Measurements from ENCODE around the gene LRRC25. TPM values are rescaled to one million over a fixed set of nuclear protein-coding genes. Genes with fewer than 3 reads are reported as not detected.

The LRRC25 gene
- total RNA-seq, 1 donor from 2014 or later = not detected

Other genes with a start within 250 kb of the LRRC25 start
- 4.8 and 9.7 TPM in 2 replicates for gene PIK3R2, start 244.5 kb downstream of the LRRC25 start, total RNA-seq
- gene IFI30, start 223.8 kb downstream of the LRRC25 start, total RNA-seq = 8.0 and 8.5 TPM in 2 replicates
- gene MPV17L2, start 204.4 kb downstream of the LRRC25 start, total RNA-seq = 15.3 and 19.3 TPM in 2 replicates
- 0.17 and 0.93 TPM in 2 replicates for gene RAB3A, start 193.6 kb downstream of the LRRC25 start, total RNA-seq
- gene PDE4C, start 171.2 kb downstream of the LRRC25 start, total RNA-seq = 0.28 and 0.51 TPM in 2 replicates
- under 0.01 and 0.17 TPM in 2 replicates for gene IQCN, start 123.2 kb downstream of the LRRC25 start, total RNA-seq
- gene JUND, start 116.0 kb downstream of the LRRC25 start, total RNA-seq = 122 and 173 TPM in 2 replicates
- 88.5 and 185 TPM in 2 replicates for gene LSM4, start 74.5 kb downstream of the LRRC25 start, total RNA-seq
- 28.2 and 29.6 TPM in 2 replicates for gene PGPEP1, start 57.0 kb downstream of the LRRC25 start, total RNA-seq
- gene GDF15, start 11.5 kb downstream of the LRRC25 start, total RNA-seq = 106 and 152 TPM in 2 replicates
- gene SSBP4, start 21.8 kb upstream of the LRRC25 start, total RNA-seq = 88.8 and 96.7 TPM in 2 replicates
- gene ISYNA1, start 40.5 kb upstream of the LRRC25 start, total RNA-seq = 35.4 and 69.7 TPM in 2 replicates
- 12.3 and 14.8 TPM in 2 replicates for gene ELL, start 124.4 kb upstream of the LRRC25 start, total RNA-seq
- 216 and 253 TPM in 2 replicates for gene FKBP8, start 146.0 kb upstream of the LRRC25 start, total RNA-seq
- gene KXD1, start 160.2 kb upstream of the LRRC25 start, total RNA-seq = 58.0 and 91.2 TPM in 2 replicates
- 755 and 1,061 TPM in 2 replicates for gene UBA52, start 174.2 kb upstream of the LRRC25 start, total RNA-seq
- gene REX1BD, start 191.2 kb upstream of the LRRC25 start, total RNA-seq = 75.5 and 91.2 TPM in 2 replicates
- not detected in 2 replicates for gene CRLF1, start 209.2 kb upstream of the LRRC25 start, total RNA-seq
- gene TMEM59L, start 215.2 kb upstream of the LRRC25 start, total RNA-seq = under 0.01 TPM in 1 of 2 replicates, not detected in the other
- 1.9 and 9.1 TPM in 2 replicates for gene KLHL26, start 239.4 kb upstream of the LRRC25 start, total RNA-seq

Data from dermis blood vessel endothelial cell (primary cell).